ENCODE data around the gene NUP62CL.

NUP62CL gene

DNA sequence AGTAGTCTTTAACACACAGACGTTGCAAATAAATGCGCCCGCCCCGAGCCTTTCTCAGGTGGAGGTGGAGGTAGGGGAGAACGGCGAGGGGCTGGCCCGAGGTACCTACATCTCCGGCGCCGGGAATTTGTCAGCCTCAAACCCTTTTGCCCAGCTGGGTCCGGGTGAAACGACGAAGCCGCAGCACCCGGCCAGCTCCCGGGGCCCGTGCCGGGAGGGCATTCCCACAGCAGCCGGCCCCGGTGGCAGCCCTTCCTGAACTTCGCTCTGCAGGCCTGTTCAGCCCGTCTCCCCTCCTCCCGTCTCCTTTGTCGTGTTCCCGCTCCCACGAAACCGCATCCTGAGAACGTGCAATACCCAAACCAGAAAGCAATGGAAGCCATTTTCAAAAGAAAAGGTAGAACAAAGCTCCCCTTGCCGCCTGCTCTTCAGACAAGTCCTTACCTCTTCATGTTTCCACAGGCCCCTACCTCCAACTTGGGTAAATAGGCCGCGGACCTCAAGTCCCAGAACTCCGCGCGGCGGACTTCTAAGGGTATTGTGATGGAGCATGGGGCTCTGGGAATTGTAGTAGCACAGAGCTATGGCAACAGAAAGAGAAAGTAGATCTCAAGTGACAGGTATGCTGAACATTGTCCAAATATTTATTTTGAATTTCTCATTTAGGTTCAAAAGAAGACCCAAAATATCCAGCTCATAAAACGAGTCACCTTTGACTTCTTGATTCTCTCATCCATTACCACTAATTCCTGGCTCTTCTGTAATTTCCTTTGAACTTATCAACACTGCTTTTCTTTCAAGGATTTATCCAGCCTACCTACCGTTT lies 87.7 kb downstream of the NUP62CL start, which contains the start of gene RBM41:
Gene RBM41 (minus strand): TSS at position 501 of the 826 bp plus-strand sequence. CDS start 49 bp downstream, at position 452.
- peak within 1 kb of the TSS; percentile 95 for H3K27ac Mint-ChIP-seq
- H3K9me3 Mint-ChIP-seq: no peaks in the 10 kb centered on the region
- peak; percentile 62 for DNase-seq (ENCODE audit: low spot score)
- H3K4me3 Mint-ChIP-seq: peak within 1 kb of the TSS; percentile 97
- peaks cover 33% of the 10 kb centered on the region for H3K36me3 Mint-ChIP-seq (ENCODE audit: low read depth)
- H3K4me1 Mint-ChIP-seq (ENCODE audit: low read depth): peaks cover 22% of the 10 kb centered on the region
- H3K27me3 Mint-ChIP-seq (ENCODE audit: low read depth): no peaks in the 10 kb centered on the region

DNA sequence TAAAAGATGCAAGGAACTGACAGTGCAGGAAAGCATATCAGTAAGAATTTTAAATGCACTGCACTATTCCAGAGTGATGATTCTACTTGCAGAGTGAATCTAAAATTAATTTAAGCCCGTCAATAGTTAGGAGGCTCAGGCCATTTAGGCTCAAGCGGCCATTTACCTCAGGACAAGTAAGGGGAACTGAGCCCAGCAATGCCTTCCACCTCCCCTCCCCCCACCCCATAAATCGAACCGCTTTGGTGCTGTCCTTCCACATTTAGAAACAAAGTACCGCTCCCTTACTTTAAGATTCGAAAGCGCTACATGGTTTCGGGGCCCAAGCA lies 88.3 kb downstream of the NUP62CL start:
- Mint-ChIP-seq H3K4me3 (peak overlapping the region; percentile 97), H3K9me3 (no peaks in the 10 kb centered on the region), H3K27me3 (ENCODE audit: low read depth) (no peaks in the 10 kb centered on the region), H3K36me3 (ENCODE audit: low read depth) (peaks cover 38% of the 10 kb centered on the region), H3K4me1 (ENCODE audit: low read depth) (peaks cover 24% of the 10 kb centered on the region), H3K27ac (peak overlapping the region; percentile 57)
- no peak for DNase-seq (ENCODE audit: low spot score)

DNA sequence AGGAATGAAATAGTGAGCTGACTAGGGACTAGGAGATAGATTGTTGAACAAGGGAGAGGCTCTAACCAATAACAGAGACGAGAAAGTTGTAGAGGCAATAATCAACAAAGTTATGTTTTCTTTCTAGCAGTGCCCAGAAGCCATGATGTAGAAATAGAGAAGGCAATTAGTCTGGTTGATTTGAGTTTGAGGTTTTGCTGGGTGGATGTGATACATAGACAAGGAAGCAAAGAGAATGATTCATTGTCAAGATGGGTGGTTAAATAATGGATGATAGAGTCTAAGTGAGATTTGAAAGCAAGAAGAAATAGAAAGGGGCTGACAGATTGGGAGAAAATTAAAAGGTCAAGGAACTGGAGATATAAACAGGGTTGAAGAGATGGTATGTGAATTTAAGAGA lies 98.8 kb downstream of the NUP62CL start:
- Mint-ChIP-seq H3K27me3 (ENCODE audit: low read depth) (no peaks in the 10 kb centered on the region), H3K4me1 (ENCODE audit: low read depth) (peaks cover 6% of the 10 kb centered on the region), H3K9me3 (no peaks in the 10 kb centered on the region), H3K27ac (no peak overlapping the region), H3K4me3 (no peak overlapping the region), H3K36me3 (ENCODE audit: low read depth) (peaks cover 38% of the 10 kb centered on the region)
- DNase-seq (ENCODE audit: low spot score): no peak

DNA sequence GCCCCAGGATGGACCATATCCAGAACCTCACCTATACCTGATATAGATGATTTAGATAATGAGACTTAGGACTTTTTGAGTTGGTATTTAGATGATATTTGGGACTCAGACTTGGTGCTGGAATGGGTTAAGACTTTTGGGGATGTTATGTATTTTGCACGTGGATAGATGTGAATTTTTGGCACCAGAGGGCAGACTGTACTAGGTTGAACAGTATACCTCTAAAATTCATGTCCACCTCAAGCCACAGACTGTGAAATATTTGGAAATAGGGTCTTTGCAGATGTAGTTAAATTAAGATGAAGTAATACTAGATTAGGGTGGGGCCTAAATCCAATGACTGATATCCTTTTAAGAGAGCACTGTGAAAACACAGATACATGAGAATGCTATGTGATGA lies 103.3 kb downstream of the NUP62CL start:
- no peak for DNase-seq (ENCODE audit: low spot score)
- H3K36me3 Mint-ChIP-seq (ENCODE audit: low read depth): peaks cover 33% of the 10 kb centered on the region
- H3K4me1 Mint-ChIP-seq (ENCODE audit: low read depth): peaks cover 6% of the 10 kb centered on the region
- H3K9me3 Mint-ChIP-seq: no peaks in the 10 kb centered on the region
- H3K4me3 Mint-ChIP-seq: no peak overlapping the region
- H3K27ac Mint-ChIP-seq: no peak overlapping the region
- no peaks in the 10 kb centered on the region for H3K27me3 Mint-ChIP-seq (ENCODE audit: low read depth)

DNA sequence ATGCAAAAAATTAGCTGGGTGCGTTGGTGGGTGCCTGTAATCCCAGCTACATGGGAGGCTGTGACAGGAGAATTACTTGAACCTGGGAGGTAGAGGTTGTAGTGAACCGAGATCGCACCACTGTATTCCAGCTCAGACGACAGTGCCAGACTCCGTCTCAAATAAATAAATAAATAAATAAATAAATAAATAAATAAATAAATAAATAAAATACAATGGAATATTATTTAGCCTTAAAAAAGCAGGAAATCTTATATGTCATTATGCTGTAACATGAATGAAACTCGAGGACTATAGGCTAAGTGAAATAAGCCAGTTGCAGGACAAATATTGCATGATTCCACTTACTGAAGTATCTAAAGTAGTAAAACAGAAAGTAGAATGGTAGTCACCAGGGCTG lies 130.1 kb downstream of the NUP62CL start:
- H3K36me3 Mint-ChIP-seq (ENCODE audit: low read depth): peaks cover 21% of the 10 kb centered on the region
- H3K4me3 Mint-ChIP-seq: no peak overlapping the region
- no peaks in the 10 kb centered on the region for H3K27me3 Mint-ChIP-seq (ENCODE audit: low read depth)
- no peak for DNase-seq (ENCODE audit: low spot score)
- peaks cover 4% of the 10 kb centered on the region for H3K4me1 Mint-ChIP-seq (ENCODE audit: low read depth)
- peaks cover 19% of the 10 kb centered on the region for H3K9me3 Mint-ChIP-seq
- H3K27ac Mint-ChIP-seq: no peak overlapping the region
